WERI-Rb-1 (cell line): ENCODE measurements around the gene PUSL1.

Experiments used
- DNase-seq: peaks from one replicate; pipeline ENCODE4 v3.0.0-alpha.2; 2020
- H3K27ac ChIP-seq: fragments of 250-450 bp; sonication (Bioruptor Pico); 2 replicates; pipeline ENCODE4 v1.5.1; 2020; ENCODE audit warnings: mild to moderate bottlenecking, moderate library complexity
- H3K27me3 ChIP-seq: fragments of 250-450 bp; sonication (Bioruptor Pico); 2 replicates; pipeline ENCODE4 v1.5.1; 2021; ENCODE audit warnings: mild to moderate bottlenecking, low read depth, moderate library complexity; ENCODE audit not compliant: insufficient read depth, severe bottlenecking
- H3K36me3 ChIP-seq: fragments of 250-450 bp; sonication (Bioruptor Pico); 2 replicates; pipeline ENCODE4 v1.5.1; 2020; ENCODE audit warnings: mild to moderate bottlenecking, moderate library complexity
- H3K4me3 ChIP-seq: 2 replicates; pipeline ENCODE4 v1.5.1; 2011; ENCODE audit warnings: low read depth, mild to moderate bottlenecking, control low read depth, low read length
- H3K9me3 ChIP-seq: fragments of 250-450 bp; sonication (Bioruptor Pico); 2 replicates; pipeline ENCODE4 v1.5.1; 2021; ENCODE audit warnings: mild to moderate bottlenecking, moderate library complexity; ENCODE audit not compliant: severe bottlenecking
- TF ChIP-seq, protein P1 (sequence below): IDR thresholded peaks from 2 replicates; pipeline ENCODE4 v1.5.1; 2011; ENCODE audit warnings: low read depth, mild to moderate bottlenecking, control low read depth, inconsistent platforms, low read length

The PUSL1 gene

DNA sequence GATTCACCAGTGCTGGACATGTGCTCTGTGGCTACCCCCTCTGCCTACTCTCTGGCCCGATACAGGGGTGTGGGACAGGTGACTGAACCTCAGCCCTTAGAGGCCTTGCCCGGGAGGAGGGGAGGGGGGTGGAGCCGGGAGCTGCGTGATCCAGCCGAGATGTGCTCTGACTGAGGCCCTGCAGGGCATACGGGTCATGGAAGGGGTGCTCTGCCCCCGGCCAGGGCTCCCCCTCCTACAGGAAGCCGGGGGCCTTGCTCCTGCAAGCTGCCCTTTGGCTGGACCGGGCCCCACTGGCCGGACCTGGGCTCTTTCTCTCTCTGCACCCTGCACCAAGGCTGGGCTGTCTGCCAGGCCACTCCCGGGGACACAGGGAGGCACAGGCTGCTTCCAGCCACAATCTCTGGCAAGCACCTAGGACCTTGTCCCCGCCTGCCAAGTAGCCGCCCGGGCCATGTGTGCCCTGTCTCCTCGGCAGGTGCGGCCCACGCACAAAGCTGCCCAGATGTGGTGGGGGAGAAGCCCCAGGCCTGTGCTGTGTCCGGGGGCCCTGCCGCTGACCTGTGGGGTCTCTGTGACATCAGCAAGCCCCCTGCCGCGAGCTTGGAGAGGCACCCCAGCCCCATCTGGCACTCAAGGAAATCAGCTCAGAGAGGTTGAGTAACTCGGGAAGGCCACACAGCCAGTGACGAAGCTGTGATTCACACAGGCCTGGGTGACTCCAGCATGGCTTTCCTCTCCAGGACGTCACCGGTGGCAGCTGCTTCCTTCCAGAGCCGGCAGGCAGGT is 26.7 kb upstream of the PUSL1 start:
- Histone ChIP-seq H3K36me3 (no peaks in the 10 kb centered on the region), H3K27me3 (no peaks in the 10 kb centered on the region), H3K27ac (no peak overlapping the region), H3K9me3 (no peaks in the 10 kb centered on the region), H3K4me3 (no peak overlapping the region)
- TF ChIP-seq, protein P1, sequence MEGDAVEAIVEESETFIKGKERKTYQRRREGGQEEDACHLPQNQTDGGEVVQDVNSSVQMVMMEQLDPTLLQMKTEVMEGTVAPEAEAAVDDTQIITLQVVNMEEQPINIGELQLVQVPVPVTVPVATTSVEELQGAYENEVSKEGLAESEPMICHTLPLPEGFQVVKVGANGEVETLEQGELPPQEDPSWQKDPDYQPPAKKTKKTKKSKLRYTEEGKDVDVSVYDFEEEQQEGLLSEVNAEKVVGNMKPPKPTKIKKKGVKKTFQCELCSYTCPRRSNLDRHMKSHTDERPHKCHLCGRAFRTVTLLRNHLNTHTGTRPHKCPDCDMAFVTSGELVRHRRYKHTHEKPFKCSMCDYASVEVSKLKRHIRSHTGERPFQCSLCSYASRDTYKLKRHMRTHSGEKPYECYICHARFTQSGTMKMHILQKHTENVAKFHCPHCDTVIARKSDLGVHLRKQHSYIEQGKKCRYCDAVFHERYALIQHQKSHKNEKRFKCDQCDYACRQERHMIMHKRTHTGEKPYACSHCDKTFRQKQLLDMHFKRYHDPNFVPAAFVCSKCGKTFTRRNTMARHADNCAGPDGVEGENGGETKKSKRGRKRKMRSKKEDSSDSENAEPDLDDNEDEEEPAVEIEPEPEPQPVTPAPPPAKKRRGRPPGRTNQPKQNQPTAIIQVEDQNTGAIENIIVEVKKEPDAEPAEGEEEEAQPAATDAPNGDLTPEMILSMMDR: no peak
- no peak for DNase-seq

DNA sequence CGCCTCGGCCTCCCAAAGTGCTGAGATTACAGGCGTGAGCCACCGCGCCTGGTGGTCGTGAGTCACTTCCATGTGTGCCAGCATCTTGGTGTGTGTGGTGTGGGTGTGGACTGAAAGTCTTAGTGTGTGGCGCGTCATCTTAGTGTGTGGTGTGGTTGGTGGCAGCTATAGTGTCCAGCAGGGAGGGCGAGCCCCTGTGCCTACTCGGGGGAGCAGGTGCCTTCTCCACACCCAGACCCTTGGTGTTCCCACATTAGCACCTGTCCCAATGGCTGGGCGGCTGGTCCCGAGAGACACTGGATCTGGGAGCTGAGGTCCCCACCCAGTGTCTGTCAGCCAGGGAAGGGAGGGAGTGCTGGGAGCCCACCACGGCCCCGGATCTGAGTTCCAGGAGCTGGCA is 25.4 kb upstream of the PUSL1 start:
- H3K9me3 ChIP-seq: no peaks in the 10 kb centered on the region

DNA sequence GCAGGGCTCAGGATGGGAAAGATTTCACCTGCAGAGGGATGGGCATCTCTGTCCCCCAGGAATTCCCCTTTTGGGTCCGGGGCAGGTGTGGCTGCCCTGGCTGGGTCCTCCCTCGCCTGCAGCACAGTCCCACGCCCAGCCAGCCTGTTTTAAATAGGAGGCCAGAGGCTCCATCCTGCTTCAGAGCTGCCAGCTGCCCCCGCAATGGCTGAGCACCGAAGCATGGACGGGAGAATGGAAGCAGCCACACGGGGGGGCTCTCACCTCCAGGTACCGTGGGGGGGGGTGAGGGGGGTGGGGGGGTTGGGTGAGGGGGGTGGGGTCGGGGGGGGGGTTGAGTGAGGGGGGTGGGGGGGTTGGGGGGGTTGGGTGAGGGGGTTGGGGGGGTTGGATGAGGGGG is 24.6 kb upstream of the PUSL1 start:
- Histone ChIP-seq H3K36me3 (no peaks in the 10 kb centered on the region), H3K27ac (no peak overlapping the region), H3K9me3 (no peaks in the 10 kb centered on the region), H3K4me3 (no peak overlapping the region), H3K27me3 (no peaks in the 10 kb centered on the region)
- TF ChIP-seq, protein P1: peak; percentile 26; the same call in 1 of the 2 replicates
- DNase-seq: peak; percentile 55

More for the DNA sequence above, 25.4 kb upstream of the PUSL1 start:
- Histone ChIP-seq H3K4me3 (no peak overlapping the region), H3K27ac (no peak overlapping the region), H3K27me3 (no peaks in the 10 kb centered on the region), H3K36me3 (no peaks in the 10 kb centered on the region)
- no peak for DNase-seq
- TF ChIP-seq, protein P1: no peak

GRCh38 chr1:1284221-1285101 is 23.9 kb upstream of the PUSL1 start:
- H3K27me3 ChIP-seq: no peaks in the 10 kb centered on the region
- no peak overlapping the region for H3K4me3 ChIP-seq
- TF ChIP-seq, protein P1: no peak
- no peaks in the 10 kb centered on the region for H3K36me3 ChIP-seq
- H3K27ac ChIP-seq: peak overlapping the region; percentile 5; the same call in 1 of the 2 replicates
- no peaks in the 10 kb centered on the region for H3K9me3 ChIP-seq
- DNase-seq: no peak

- Histone ChIP-seq H3K9me3 (no peaks in the 10 kb centered on the region), H3K27ac (peak overlapping the region; percentile 5; the same call in 1 of the 2 replicates), H3K36me3 (no peaks in the 10 kb centered on the region), H3K4me3 (no peak overlapping the region), H3K27me3 (no peaks in the 10 kb centered on the region)
- TF ChIP-seq, protein P1: no peak
- no peak for DNase-seq
These were observed 23.3 kb upstream of the PUSL1 start for GRCh38 chr1:1285102-1285571.
